Spleen (tissue), 7 donors: ENCODE measurements around the gene PHEX.

Experiments used
- CTCF ChIP-seq, 11 experiments: fragments of 200-600 bp in 7 of 11; fragments of 450-650 bp in 4 of 11; sonication (generic) in 4 of 11; IDR thresholded peaks in 8 of 11; conservative IDR thresholded peaks in 3 of 11; 1 replicate in 7 of 11; 2 replicates in 4 of 11; pipeline versions ENCODE4 v1.4.0 to v1.8.0; 2016 to 2021; ENCODE audit warnings: antibody characterized with exemption in 11 of 11, inconsistent platforms in 4 of 11, mild to moderate bottlenecking in 1 of 11
- POLR2A ChIP-seq, 3 donors: fragments of 450-650 bp; IDR thresholded peaks; one replicate each; pipeline ENCODE4 v1.5.1; 2017; ENCODE audit warnings: antibody characterized with exemption in 3 of 3, mild to moderate bottlenecking in 1 of 3
- POLR2AphosphoS5 ChIP-seq, 3 donors: sonication (generic); formaldehyde crosslinking; IDR thresholded peaks; one replicate each; pipeline ENCODE4 v1.5.1; 2017; ENCODE audit warnings: antibody characterized with exemption in 3 of 3
- donor health status: DM: no; HTN: no; CAD: no; lungs with moderate emphysema.
- donor health status: DM: no; HTN: no; CAD: no.
- donor health status: DM: no; HTN: no; CAD: no.

GRCh38 chrX:22037911-22038537 lies 5.9 kb downstream of the PHEX start:
- no peak for TF ChIP-seq CTCF (IDR thresholded peaks at IDR 0.05 in 8 of 11, conservative IDR thresholded peaks at IDR 0.05 in 3 of 11)
- TF ChIP-seq POLR2A (IDR thresholded peaks at IDR 0.05) = no peak
- no peak for TF ChIP-seq POLR2AphosphoS5 (IDR thresholded peaks at IDR 0.05)
